PFSK-1 (cell line): ENCODE data around the gene ACTR6.

Source experiments
- FOXP2 ChIP-seq: optimal IDR thresholded peaks from 2 replicates; pipeline ENCODE3; 2011; ENCODE audit warnings: borderline replicate concordance, control low read depth, inconsistent platforms; ENCODE audit not compliant: insufficient read depth; ENCODE audit errors: extremely low read length, extremely low read depth
- POLR2AphosphoS5 ChIP-seq: IDR thresholded peaks from 2 replicates; pipeline ENCODE4 v1.6.1; 2012; ENCODE audit warnings: low read depth, mild to moderate bottlenecking, control low read depth, low read length, moderate library complexity
- SIN3A ChIP-seq: IDR thresholded peaks from 2 replicates; pipeline ENCODE4 v1.6.1; 2012; ENCODE audit warnings: mild to moderate bottlenecking, low read length, moderate library complexity, borderline replicate concordance; ENCODE audit not compliant: insufficient read depth
- TAF1 ChIP-seq: IDR thresholded peaks from 2 replicates; pipeline ENCODE4 v1.6.1; 2012; ENCODE audit warnings: low read length, control low read depth, borderline replicate concordance; ENCODE audit not compliant: insufficient read depth
- TF ChIP-seq, protein P1 (sequence below), 2 experiments: IDR thresholded peaks; 2 replicates each; pipeline versions ENCODE4 v1.6.1 to v1.8.0; 2011 to 2012; ENCODE audit warnings: low read depth in 2 of 2, low read length in 2 of 2, control low read depth in 1 of 2, inconsistent platforms in 1 of 2, mild to moderate bottlenecking in 1 of 2, moderate library complexity in 1 of 2; ENCODE audit not compliant: insufficient read depth in 1 of 2

ACTR6 gene

DNA sequence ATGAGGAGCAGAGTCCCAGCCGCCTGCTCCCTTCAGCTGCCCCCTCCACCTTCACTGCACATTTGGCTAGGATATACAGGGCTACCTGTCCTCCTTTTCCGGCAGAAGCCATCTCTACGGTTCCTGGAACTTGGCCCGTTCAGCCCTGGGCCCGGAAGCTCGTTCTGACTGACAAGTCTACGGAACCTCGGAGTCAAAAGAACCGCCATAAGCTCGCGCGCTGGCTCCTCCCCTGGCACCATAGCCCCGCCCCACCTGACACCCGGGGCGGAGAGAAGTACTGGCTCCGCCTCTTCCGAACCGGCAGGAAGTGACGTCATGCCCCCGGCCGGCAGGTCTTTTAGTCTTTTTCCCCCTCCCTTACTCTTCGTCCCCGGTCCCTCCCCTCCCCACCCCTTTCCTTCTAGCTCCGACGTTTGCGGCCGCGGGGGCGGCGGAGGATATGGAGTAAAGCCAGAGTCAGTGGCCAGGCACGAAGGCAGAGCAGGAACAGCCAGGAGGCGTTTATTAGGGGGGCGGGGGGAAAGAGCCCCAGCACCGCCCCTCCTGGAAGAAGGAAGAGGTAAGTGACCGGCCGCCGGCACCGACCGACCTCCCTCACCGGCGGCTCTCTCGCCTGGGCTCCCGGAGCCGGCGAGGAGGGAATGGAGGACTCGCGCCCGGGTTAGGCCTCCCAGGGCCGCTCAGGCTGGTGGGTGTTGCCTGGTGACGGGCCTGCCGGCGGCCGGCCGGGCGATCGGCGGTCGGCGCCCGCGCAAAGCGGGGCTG lies 66.4 kb downstream of the ACTR6 start, which contains the start of the genes DEPDC4 and SCYL2:
DEPDC4 (minus strand) TSS at position 245 of the 768 bp plus-strand sequence; CDS start at position 242, 3 bp downstream.
SCYL2 (plus strand) TSS at position 343 of the 768 bp plus-strand sequence. CDS start 15,794 bp downstream, outside the sequence.
- TF ChIP-seq, protein P1, sequence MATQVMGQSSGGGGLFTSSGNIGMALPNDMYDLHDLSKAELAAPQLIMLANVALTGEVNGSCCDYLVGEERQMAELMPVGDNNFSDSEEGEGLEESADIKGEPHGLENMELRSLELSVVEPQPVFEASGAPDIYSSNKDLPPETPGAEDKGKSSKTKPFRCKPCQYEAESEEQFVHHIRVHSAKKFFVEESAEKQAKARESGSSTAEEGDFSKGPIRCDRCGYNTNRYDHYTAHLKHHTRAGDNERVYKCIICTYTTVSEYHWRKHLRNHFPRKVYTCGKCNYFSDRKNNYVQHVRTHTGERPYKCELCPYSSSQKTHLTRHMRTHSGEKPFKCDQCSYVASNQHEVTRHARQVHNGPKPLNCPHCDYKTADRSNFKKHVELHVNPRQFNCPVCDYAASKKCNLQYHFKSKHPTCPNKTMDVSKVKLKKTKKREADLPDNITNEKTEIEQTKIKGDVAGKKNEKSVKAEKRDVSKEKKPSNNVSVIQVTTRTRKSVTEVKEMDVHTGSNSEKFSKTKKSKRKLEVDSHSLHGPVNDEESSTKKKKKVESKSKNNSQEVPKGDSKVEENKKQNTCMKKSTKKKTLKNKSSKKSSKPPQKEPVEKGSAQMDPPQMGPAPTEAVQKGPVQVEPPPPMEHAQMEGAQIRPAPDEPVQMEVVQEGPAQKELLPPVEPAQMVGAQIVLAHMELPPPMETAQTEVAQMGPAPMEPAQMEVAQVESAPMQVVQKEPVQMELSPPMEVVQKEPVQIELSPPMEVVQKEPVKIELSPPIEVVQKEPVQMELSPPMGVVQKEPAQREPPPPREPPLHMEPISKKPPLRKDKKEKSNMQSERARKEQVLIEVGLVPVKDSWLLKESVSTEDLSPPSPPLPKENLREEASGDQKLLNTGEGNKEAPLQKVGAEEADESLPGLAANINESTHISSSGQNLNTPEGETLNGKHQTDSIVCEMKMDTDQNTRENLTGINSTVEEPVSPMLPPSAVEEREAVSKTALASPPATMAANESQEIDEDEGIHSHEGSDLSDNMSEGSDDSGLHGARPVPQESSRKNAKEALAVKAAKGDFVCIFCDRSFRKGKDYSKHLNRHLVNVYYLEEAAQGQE (IDR thresholded peaks at IDR 0.05; ENCODE audit: insufficient read depth in 1 of 2, low read depth in 2 of 2, low read length in 2 of 2), result peak in 1 of 2 experiments; percentile 71; a peak in 2 of 4 replicates
- TF ChIP-seq FOXP2, result peak; percentile 14
- TF ChIP-seq TAF1, result peak; percentile 65; the same call in 1 of the 2 replicates
- peak; percentile 94; the same call in 1 of the 2 replicates for TF ChIP-seq SIN3A
- peak; percentile 67; the same call in 1 of the 2 replicates for TF ChIP-seq POLR2AphosphoS5

DNA sequence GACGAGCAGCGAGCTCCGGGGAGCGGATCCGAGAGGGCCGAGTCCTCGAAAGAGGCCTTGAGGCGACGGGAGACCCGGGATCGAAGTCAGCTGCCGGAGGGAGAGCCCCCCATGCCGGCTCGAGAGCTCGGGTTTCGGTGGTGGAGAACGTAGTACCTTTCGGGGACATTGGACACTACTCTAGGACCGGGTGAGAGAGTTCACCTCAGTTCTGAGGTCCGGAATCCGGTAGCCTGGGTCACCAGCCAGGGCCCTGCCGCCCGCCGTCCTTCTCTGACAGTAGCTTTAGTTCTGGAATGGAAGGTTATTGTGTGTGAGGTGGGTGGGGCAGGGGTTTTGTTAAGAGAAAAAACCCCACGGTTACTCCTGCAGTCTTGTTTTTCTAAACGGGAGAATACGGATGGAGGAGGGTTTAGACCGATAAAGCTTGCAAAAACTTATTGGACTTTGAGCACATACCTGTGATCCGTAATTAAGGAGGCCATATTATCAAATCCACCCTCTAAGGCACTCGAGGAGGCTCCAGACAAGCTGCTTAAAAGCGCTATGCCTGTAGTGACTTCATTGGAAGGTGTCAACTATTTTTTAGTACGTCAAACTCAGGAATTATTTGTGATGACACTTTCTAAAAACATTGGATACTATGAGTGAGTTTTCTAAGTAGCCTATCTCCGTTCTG lies 67.1 kb downstream of the ACTR6 start:
- TF ChIP-seq SIN3A, result 0 out of 2 replicates have a peak, but pooled peaks have one; percentile 23
- no peak for TF ChIP-seq POLR2AphosphoS5

DNA sequence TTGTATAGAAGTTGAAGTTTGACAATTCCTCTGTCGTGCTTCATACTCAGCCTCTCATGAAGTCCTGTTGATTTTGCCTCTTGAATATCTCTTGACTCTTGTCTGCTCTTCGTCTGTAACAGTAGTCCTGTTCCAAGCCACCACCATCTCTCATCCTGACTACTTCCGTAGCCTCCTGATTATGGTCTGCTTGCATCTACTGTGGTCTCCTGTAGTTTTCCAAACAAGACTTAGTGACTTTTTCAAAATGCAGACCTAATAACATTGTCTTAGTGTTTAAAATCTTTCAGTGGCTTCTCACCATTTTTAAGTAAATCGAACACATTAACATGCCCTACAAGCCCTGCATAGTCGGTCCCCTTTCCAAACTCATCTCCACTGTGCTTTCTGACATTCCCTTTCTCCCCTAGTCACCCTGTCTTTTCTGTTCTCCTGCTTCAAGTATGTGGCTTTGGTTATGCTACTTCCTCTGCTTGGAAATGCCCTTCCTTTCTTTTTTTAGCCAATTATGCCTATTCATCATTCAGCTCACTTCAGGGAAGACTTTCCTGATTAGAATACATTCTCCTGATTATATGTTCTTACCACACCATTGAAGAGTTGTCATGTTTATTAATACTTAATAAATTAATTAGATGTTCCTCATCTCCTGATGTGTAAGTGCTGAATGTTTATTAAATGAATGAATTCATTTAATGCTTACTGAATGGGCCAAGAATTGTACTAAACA lies 68.4 kb downstream of the ACTR6 start:
- TF ChIP-seq FOXP2 (no peak), SIN3A (no peak), TAF1 (no peak), POLR2AphosphoS5 (no peak)
- TF ChIP-seq, protein P1 (IDR thresholded peaks at IDR 0.05; ENCODE audit: insufficient read depth in 1 of 2, low read depth in 2 of 2, low read length in 2 of 2), result no peak

DNA sequence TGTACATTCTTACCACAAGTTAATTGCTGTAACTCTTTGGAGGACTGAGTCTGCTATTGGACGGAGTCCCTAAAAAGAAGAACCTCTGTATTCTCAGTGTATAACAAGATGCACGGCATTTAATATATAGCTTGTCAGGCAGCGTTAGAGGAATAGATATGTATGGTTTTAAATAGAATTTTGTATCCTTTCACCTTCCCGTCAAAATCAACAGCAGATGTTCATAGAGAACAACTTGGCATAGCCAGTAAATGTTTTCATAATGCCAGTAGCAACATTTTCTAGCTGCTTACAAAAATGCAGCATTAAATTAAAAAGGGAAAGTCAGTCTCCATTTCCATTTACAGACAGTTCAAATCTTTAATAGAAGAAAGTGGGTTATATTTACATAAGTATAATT lies 73.2 kb downstream of the ACTR6 start:
- TF ChIP-seq FOXP2, result no peak
